CD4-positive, alpha-beta T cell (primary cell): ENCODE results near the gene PCDH9. TPM values are rescaled to one million over a fixed set of nuclear protein-coding genes. Genes with fewer than 3 reads are reported as not detected.

Source experiments
- ATAC-seq: fragments of 200-7000 bp; cut with Tn5 transposase; one replicate; pipeline ENCODE4 v1.10.0; 2022; ENCODE audit warnings: mild to moderate bottlenecking; ENCODE audit not compliant: poor library complexity
- CTCF ChIA-PET: fragments of 350-600 bp; sonication (Branson Sonifier 250); formaldehyde crosslinking; loops from one replicate; lab custom pipeline; 2021; ENCODE audit warnings: antibody characterized with exemption, inconsistent platforms; lab: Charles Lee
- POLR2A ChIA-PET: fragments of 350-600 bp; sonication (Branson Sonifier 250); formaldehyde crosslinking; loops from one replicate; lab custom pipeline; 2021; ENCODE audit warnings: antibody characterized with exemption, inconsistent platforms; lab: Charles Lee
- DNase-seq, 14 experiments: peaks; one replicate each; pipeline ENCODE4 v3.0.0-alpha.2; 2013 to 2020; ENCODE audit warnings: mixed read lengths in 2 of 14
- H3K27ac ChIP-seq, 2 donors: one replicate each; pipeline versions ENCODE4 v1.5.1 to v1.7.0; 2013; ENCODE audit warnings: low read length in 2 of 2, low read depth in 1 of 2, mild to moderate bottlenecking in 1 of 2
- H3K27me3 ChIP-seq, 2 experiments: 1 replicate in 1 of 2; 2 replicates in 1 of 2; pipeline versions ENCODE4 v1.6.1 to v1.7.0; 2013; ENCODE audit warnings: low read length in 2 of 2, control low read depth in 1 of 2, mild to moderate bottlenecking in 1 of 2, moderate library complexity in 1 of 2; ENCODE audit not compliant: insufficient read depth in 2 of 2, control insufficient read depth in 1 of 2
- H3K36me3 ChIP-seq: one replicate; pipeline ENCODE4 v1.6.1; 2013; ENCODE audit warnings: low read length, control low read depth; ENCODE audit not compliant: insufficient read depth
- H3K4me1 ChIP-seq: one replicate; pipeline ENCODE4 v1.6.1; 2013; ENCODE audit warnings: low read length, control low read depth; ENCODE audit not compliant: insufficient read depth
- H3K4me3 ChIP-seq: one replicate; pipeline ENCODE4 v1.5.1; 2013; ENCODE audit warnings: mild to moderate bottlenecking, low read length, moderate library complexity
- H3K9me3 ChIP-seq, 2 experiments: 1 replicate in 1 of 2; 2 replicates in 1 of 2; pipeline versions ENCODE4 v1.6.1 to v1.7.0; 2013; ENCODE audit warnings: low read length in 2 of 2, mild to moderate bottlenecking in 2 of 2, control low read depth in 1 of 2, moderate library complexity in 1 of 2; ENCODE audit not compliant: control insufficient read depth in 1 of 2, insufficient read depth in 1 of 2
- H3K27ac Mint-ChIP-seq: one replicate; pipeline ENCODE4 v1.8.0; 2020; ENCODE audit warnings: mixed read lengths
- H3K27me3 Mint-ChIP-seq: one replicate; pipeline ENCODE4 v1.8.0; 2021; ENCODE audit warnings: mixed read lengths
- H3K36me3 Mint-ChIP-seq: one replicate; pipeline ENCODE4 v1.8.0; 2021; ENCODE audit warnings: low read depth, mixed read lengths
- H3K4me1 Mint-ChIP-seq: one replicate; pipeline ENCODE4 v1.8.0; 2021; ENCODE audit warnings: low read depth, mixed read lengths
- H3K4me3 Mint-ChIP-seq: one replicate; pipeline ENCODE4 v1.8.0; 2020; ENCODE audit warnings: mild to moderate bottlenecking, mixed read lengths
- H3K9me3 Mint-ChIP-seq: one replicate; pipeline ENCODE4 v1.8.0; 2020; ENCODE audit warnings: mixed read lengths
- CTCF ChIP-seq: fragments of 200-600 bp; IDR thresholded peaks from one replicate; pipeline ENCODE4 v1.8.0; 2022; ENCODE audit warnings: antibody characterized with exemption, mild to moderate bottlenecking
- intact Hi-C, 2 experiments: fragments of 100-400 bp; cut with DNase I in 1 of 2; cut with micrococcal nuclease in 1 of 2; formaldehyde crosslinking; loops; one replicate each; pipeline versions ENCODE4 v1.15.1 to v1.9.0; 2023 to 2025; cut with DNase I, micrococcal nuclease
- total RNA-seq, 174 experiments: library from RNA in 2 of 174; stranded (reverse) in 2 of 174; gene quantifications; one replicate each; pipeline ENCODE4 v1.2.3 and lab custom pipeline; 2021 to 2026

Gene PCDH9
- total RNA-seq, 2 experiments from 2014 or later = 0.08 to 0.19 TPM

- Histone ChIP-seq H3K9me3 (no peaks in the 10 kb centered on the region), H3K27me3 (no peaks in the 10 kb centered on the region), H3K27ac (no peak overlapping the region), H3K4me3 (no peak overlapping the region), H3K4me1 (no peaks in the 10 kb centered on the region), H3K36me3 (no peaks in the 10 kb centered on the region)
- no peaks in the 10 kb centered on the region for H3K36me3 Mint-ChIP-seq
- ATAC-seq = no peak
- no peak for DNase-seq
- POLR2A ChIA-PET = no interaction called here
- H3K27ac Mint-ChIP-seq = no peak overlapping the region
- no peak overlapping the region for H3K4me3 Mint-ChIP-seq
- intact Hi-C loops = no loop called here
- no peak for TF ChIP-seq CTCF
- no peaks in the 10 kb centered on the region for H3K9me3 Mint-ChIP-seq
- no peaks in the 10 kb centered on the region for H3K27me3 Mint-ChIP-seq
- CTCF ChIA-PET = no interaction called here
- H3K4me1 Mint-ChIP-seq = peaks cover 23% of the 10 kb centered on the region
Observed at GRCh38 chr13:67049744-67050143, 180.4 kb downstream of the PCDH9 start.

DNA sequence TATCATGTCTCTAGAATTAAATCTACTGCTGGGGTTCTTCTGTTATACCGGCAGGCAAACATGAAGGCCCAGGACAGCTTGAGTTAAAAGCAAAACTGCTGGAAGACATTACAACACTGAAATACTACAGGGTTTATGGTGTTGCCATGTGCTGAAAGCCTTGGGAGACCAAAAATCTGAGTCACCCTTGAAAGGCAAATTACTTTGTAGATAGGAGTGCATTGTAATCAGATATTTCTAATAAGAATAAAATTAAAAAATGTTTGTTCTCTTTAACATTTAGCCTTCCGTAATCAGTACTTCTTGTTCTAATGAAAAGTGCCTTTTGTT, 181.3 kb downstream of the PCDH9 start:
- no peak overlapping the region for H3K4me3 ChIP-seq
- Mint-ChIP-seq H3K36me3 (no peaks in the 10 kb centered on the region), H3K4me1 (peaks cover 23% of the 10 kb centered on the region), H3K9me3 (no peaks in the 10 kb centered on the region), H3K27ac (no peak overlapping the region), H3K27me3 (no peaks in the 10 kb centered on the region), H3K4me3 (no peak overlapping the region)
- intact Hi-C loops = no loop called here
- no peaks in the 10 kb centered on the region for H3K9me3 ChIP-seq
- no peaks in the 10 kb centered on the region for H3K4me1 ChIP-seq
- DNase-seq (no peak), ATAC-seq (no peak)
- no peaks in the 10 kb centered on the region for H3K27me3 ChIP-seq
- no peak for TF ChIP-seq CTCF
- CTCF ChIA-PET = no interaction called here
- no peak overlapping the region for H3K27ac ChIP-seq
- POLR2A ChIA-PET = no interaction called here
- no peaks in the 10 kb centered on the region for H3K36me3 ChIP-seq

DNA sequence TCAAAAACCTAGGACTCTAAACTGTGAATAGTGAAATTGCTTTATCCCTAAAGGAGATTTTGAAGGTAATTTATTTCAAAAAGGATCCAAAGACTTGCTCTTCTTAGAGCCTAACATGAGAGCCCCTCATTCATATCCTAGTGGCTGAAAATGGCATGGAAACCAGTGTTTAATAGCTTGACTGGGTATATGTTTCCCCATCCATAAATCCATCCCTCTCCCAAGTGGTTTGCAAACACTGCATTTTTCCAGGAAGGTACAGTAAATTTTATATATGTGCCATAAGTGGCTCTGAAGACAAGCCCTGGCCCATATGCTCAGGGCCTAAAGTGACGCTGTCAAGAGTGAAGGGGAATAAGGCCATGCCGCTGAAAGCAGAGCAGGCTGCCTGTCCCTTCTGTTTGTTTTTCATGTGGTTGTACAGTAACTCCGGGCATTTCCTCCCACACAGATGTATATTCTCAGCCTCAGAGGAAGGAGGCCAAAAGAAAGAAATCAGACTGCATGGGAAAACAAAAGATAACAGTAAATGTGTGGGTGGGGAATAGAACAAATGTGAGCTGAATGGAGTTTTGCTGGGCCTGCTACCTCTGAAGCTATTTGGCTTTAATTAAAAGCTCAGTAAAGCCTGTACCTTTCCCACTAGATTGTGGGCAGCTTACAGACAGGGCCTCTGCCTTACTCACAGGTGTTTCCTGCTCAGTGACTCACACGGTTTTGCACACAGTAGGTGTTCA, 181.9 kb downstream of the PCDH9 start:
- Histone ChIP-seq H3K27me3 (no peaks in the 10 kb centered on the region), H3K4me3 (no peak overlapping the region), H3K4me1 (no peaks in the 10 kb centered on the region), H3K27ac (no peak overlapping the region), H3K36me3 (no peaks in the 10 kb centered on the region), H3K9me3 (no peaks in the 10 kb centered on the region)
- POLR2A ChIA-PET = no interaction called here
- Mint-ChIP-seq H3K9me3 (no peaks in the 10 kb centered on the region), H3K4me1 (peaks cover 23% of the 10 kb centered on the region), H3K27ac (no peak overlapping the region), H3K27me3 (no peaks in the 10 kb centered on the region), H3K4me3 (no peak overlapping the region), H3K36me3 (no peaks in the 10 kb centered on the region)
- intact Hi-C loops = no loop called here
- CTCF ChIA-PET = no interaction called here
- no peak for DNase-seq
- ATAC-seq = no peak
- no peak for TF ChIP-seq CTCF
